Osteoblast (primary cell): ENCODE measurements around the gene KLHDC7A. TPM values are rescaled to one million over a fixed set of nuclear protein-coding genes. Genes with fewer than 3 reads are reported as not detected.

Experiments used
- DNase-seq: peaks from one replicate; pipeline ENCODE4 v3.0.0; 2011; ENCODE audit warnings: low spot score, mixed read lengths; ENCODE audit not compliant: insufficient read length; ENCODE audit errors: missing footprints
- H2AFZ ChIP-seq: 2 replicates; pipeline ENCODE4 v1.6.0; 2011; ENCODE audit warnings: mild to moderate bottlenecking, low read length
- H3K27ac ChIP-seq: 2 replicates; pipeline ENCODE4 v1.5.1; 2011; ENCODE audit warnings: mild to moderate bottlenecking, low read depth, low read length, moderate library complexity
- H3K27me3 ChIP-seq: 2 replicates; pipeline ENCODE4 v1.6.0; 2012; ENCODE audit warnings: mild to moderate bottlenecking, control low read depth, inconsistent platforms, low read length, moderate library complexity; ENCODE audit not compliant: insufficient read depth
- H3K36me3 ChIP-seq: 2 replicates; pipeline ENCODE4 v1.5.1; 2011; ENCODE audit warnings: mild to moderate bottlenecking, low read length, control low read depth, moderate library complexity; ENCODE audit not compliant: insufficient read depth
- H3K4me1 ChIP-seq: 2 replicates; pipeline ENCODE4 v1.5.1; 2011; ENCODE audit warnings: mild to moderate bottlenecking, low read length, control low read depth, moderate library complexity; ENCODE audit not compliant: insufficient read depth
- H3K4me2 ChIP-seq: 2 replicates; pipeline ENCODE4 v1.6.0; 2011; ENCODE audit warnings: mild to moderate bottlenecking, low read length; ENCODE audit not compliant: insufficient read depth
- H3K4me3 ChIP-seq: fragments of 200-600 bp; sonication (generic); 3 replicates; pipeline ENCODE4 v1.5.1; 2012; ENCODE audit warnings: mild to moderate bottlenecking, low read length, inconsistent platforms; ENCODE audit not compliant: insufficient read depth
- H3K79me2 ChIP-seq: 2 replicates; pipeline ENCODE4 v1.6.0; 2012; ENCODE audit warnings: mild to moderate bottlenecking, low read length, control low read depth, inconsistent platforms; ENCODE audit not compliant: insufficient read depth
- H3K9me3 ChIP-seq: 2 replicates; pipeline ENCODE4 v1.5.1; 2011; ENCODE audit warnings: low read depth, low read length, control low read depth
- H4K20me1 ChIP-seq: 2 replicates; pipeline ENCODE4 v1.6.0; 2012; ENCODE audit warnings: mild to moderate bottlenecking, low read length, control low read depth; ENCODE audit not compliant: insufficient read depth
- total RNA-seq: library from RNA; depleted of rRNA; stranded (reverse); fragments of >200 nt; gene quantifications from 2 replicates; pipeline ENCODE4 v1.2.3, GENCODE V29; 2012
- TF ChIP-seq, protein P1 (sequence below): IDR thresholded peaks from 2 replicates; pipeline ENCODE4 v1.5.1; 2011; ENCODE audit warnings: mild to moderate bottlenecking, low read depth, low read length, moderate library complexity; ENCODE audit errors: extremely low read depth

KLHDC7A gene
- total RNA-seq, 1 donor: not detected

DNA sequence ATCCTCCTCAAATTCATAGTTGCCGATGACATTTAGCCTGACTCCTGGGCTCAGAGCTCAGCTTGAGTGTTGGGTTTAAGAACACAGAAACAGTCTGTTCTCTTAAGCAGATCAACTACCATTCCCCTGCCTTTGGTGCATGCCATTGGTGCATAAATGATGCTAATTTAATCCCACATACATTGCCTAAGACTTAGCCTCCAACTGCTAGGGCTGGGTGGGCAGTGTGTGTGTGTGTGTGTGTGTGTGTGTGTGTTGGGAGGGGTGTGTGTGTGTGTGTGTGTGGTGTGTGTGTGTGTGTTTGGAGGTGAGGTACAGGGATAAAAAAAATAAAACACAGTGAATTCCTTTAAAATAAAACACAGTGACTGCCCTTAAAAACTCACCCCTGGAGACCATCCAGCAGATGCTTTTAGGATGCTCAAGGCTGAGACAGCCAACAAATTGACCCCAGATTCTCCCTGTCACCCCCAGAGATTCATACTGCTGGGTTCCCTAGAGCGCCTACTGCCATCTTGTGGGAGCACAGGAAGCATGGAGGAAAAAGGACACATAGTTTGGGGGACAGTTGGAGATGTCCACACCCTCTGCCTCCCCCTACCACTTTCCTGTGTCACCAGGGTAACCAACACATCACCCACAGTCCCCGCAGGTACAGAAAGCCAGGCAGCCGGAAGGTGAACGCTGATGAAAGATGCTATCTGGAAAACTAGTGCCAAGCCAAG is 30.6 kb downstream of the KLHDC7A start:
- Histone ChIP-seq H3K27ac (no peak overlapping the region), H2AFZ (no peak overlapping the region), H3K4me1 (no peaks in the 10 kb centered on the region), H3K36me3 (no peaks in the 10 kb centered on the region), H3K79me2 (no peaks in the 10 kb centered on the region), H3K9me3 (no peaks in the 10 kb centered on the region), H4K20me1 (no peaks in the 10 kb centered on the region), H3K4me3 (no peak overlapping the region), H3K27me3 (no peaks in the 10 kb centered on the region), H3K4me2 (no peak overlapping the region)
- TF ChIP-seq, protein P1, sequence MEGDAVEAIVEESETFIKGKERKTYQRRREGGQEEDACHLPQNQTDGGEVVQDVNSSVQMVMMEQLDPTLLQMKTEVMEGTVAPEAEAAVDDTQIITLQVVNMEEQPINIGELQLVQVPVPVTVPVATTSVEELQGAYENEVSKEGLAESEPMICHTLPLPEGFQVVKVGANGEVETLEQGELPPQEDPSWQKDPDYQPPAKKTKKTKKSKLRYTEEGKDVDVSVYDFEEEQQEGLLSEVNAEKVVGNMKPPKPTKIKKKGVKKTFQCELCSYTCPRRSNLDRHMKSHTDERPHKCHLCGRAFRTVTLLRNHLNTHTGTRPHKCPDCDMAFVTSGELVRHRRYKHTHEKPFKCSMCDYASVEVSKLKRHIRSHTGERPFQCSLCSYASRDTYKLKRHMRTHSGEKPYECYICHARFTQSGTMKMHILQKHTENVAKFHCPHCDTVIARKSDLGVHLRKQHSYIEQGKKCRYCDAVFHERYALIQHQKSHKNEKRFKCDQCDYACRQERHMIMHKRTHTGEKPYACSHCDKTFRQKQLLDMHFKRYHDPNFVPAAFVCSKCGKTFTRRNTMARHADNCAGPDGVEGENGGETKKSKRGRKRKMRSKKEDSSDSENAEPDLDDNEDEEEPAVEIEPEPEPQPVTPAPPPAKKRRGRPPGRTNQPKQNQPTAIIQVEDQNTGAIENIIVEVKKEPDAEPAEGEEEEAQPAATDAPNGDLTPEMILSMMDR: no peak
- DNase-seq: no peak

DNA sequence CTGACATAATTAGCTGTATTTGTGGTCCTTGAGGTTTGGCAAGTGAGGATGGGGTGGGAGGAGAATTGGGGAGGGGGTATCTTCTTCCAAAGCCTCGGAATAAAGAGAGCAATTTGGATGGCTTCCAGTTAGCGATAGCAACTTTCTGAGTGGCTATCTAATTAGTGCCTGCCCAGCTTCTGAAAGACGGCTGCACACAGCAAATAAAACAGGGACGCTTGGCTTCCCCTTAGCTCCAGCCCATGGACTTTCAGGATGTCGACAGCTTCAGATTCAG is 31.1 kb downstream of the KLHDC7A start:
- Histone ChIP-seq H2AFZ (no peak overlapping the region), H3K4me3 (no peak overlapping the region), H3K4me1 (no peaks in the 10 kb centered on the region), H3K79me2 (no peaks in the 10 kb centered on the region), H3K36me3 (no peaks in the 10 kb centered on the region), H3K27ac (no peak overlapping the region), H4K20me1 (no peaks in the 10 kb centered on the region), H3K27me3 (no peaks in the 10 kb centered on the region), H3K9me3 (no peaks in the 10 kb centered on the region), H3K4me2 (no peak overlapping the region)
- DNase-seq: no peak
- TF ChIP-seq, protein P1: no peak

DNA sequence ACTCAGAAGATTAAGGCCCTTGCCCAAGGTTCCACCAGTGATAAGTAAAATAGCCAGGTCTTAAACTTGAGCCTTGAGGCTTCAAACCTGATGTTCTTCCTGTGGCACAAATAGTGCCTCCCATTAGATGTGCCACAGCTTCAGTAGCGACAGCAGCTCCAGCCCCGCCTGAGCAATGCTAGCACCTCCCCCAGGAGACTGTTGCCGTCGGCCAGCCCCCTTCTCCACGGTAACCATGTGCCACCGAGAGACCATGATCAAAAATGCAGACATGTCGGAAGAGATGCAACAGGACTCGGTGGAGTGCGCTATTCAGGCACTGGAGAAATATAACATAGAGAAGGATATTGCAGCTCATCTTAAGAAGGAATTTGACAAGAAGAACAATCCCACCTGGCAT is 32.2 kb downstream of the KLHDC7A start:
- H3K9me3 ChIP-seq: no peaks in the 10 kb centered on the region
- DNase-seq: no peak
- no peak overlapping the region for H3K27ac ChIP-seq
- H3K36me3 ChIP-seq: no peaks in the 10 kb centered on the region
- H3K27me3 ChIP-seq: no peaks in the 10 kb centered on the region
- TF ChIP-seq, protein P1: no peak
- no peaks in the 10 kb centered on the region for H3K79me2 ChIP-seq
- H4K20me1 ChIP-seq: no peaks in the 10 kb centered on the region
- H2AFZ ChIP-seq: no peak overlapping the region
- no peak overlapping the region for H3K4me2 ChIP-seq
- H3K4me3 ChIP-seq: no peak overlapping the region
- no peaks in the 10 kb centered on the region for H3K4me1 ChIP-seq

DNA sequence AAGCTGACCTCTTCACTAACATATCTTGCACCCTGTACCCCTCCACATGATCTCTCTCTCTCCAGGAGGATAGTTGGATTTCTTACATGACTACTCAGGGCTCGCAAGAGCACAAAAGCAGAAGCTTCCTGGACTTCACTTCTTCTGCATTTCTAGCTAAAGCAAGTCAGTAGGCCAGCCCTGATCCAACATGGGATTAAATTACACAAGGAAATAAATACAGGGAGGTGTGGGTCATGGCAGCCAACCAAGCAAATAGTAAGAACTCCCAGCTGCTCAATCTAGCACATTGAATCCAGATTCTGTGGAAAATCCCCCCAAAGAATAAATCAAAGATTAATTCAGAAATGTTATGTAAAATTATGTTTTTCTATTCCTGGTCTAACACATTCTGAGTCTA is 33.3 kb downstream of the KLHDC7A start:
- H3K27ac ChIP-seq: no peak overlapping the region

More for the DNA sequence above, 33.3 kb downstream of the KLHDC7A start:
- Histone ChIP-seq H3K4me2 (no peak overlapping the region), H3K36me3 (no peaks in the 10 kb centered on the region), H3K79me2 (no peaks in the 10 kb centered on the region), H3K4me3 (no peak overlapping the region), H3K4me1 (no peaks in the 10 kb centered on the region), H3K27me3 (no peaks in the 10 kb centered on the region), H3K9me3 (no peaks in the 10 kb centered on the region), H4K20me1 (no peaks in the 10 kb centered on the region), H2AFZ (no peak overlapping the region)
- TF ChIP-seq, protein P1: no peak
- DNase-seq: no peak
